Embryonic facial prominence (tissue), 1 donor: ENCODE measurements around the gene SBF2.
A peak's percentile ranks its signal among the peaks of the same experiment; 100 is the strongest.

Source experiments
- DNase-seq: peaks from one replicate; pipeline ENCODE4 v3.0.0-alpha.2; 2016; ENCODE audit errors: extremely low spot score

SBF2 gene

GRCh38 chr11:10293423-10294289, at the start of gene SBF2:
Gene SBF2, minus strand, starts transcription at chr11:10294219. Its CDS starts 150 bp downstream, at chr11:10294069.
- no peak for DNase-seq

- DNase-seq, result no peak
Measured at GRCh38 chr11:10338287-10338686, 44.3 kb upstream of the SBF2 start.

DNA sequence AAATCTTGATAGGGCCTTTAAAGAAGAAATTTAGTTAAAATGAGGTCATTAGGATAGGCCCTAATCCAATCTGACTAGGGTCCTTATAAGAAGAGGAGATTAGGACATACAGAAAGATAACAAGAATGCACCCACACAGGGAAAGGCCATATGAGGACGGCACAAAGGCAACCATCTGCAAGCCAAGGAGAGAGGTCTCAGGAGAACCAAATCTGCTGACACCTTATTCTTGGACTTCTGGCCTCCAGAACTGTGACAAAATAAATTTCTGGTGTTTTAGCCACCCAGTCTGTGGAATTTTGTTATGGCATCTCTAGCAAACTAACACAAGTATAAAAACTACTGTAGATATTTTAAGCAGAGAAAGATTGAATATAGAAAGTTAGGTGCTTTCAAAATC, 39.5 kb upstream of the SBF2 start:
- no peak for DNase-seq

- no peak for DNase-seq
Measured at GRCh38 chr11:10331548-10332289, 37.7 kb upstream of the SBF2 start.

- DNase-seq, result no peak
Measured at GRCh38 chr11:10329935-10330334, 35.9 kb upstream of the SBF2 start.

- DNase-seq, result no peak
Measured at GRCh38 chr11:10329356-10329755, 35.3 kb upstream of the SBF2 start.

DNA sequence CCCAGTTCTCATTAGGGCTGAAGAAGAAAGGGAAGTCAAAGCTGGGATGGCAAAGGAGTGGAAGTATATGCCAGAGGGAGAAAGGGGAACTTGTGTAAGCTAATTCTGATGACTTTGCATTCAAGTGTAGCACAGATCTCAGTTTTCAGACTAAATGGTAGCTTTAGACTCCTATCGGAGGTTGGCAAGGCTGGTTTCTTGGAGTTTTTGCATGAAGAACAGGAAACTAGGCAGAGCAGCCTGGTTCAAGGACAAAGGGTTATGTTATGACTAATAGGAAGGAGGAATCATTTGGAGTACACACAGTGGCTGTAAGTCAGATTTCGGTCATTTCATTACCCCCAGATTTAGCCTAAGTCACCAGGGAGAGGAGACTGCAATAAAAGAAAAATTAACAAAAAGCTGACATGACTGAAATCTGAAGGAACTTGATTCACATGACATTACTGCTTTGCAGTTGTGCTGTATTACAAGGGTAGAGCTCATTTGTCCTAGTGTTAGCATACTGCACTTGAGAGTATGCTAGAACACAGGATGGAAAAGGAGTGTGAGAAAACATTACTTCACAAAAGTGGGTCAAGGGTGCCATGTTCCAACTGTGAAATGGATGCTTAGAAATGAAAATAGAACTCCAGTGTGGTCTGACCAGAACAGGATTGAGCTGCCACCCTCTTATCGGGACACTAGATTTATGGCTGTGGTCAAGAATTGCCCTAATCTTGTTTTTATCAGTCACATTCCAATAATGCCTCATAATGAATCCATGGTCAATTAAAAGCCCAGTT, 34.5 kb upstream of the SBF2 start:
- no peak for DNase-seq

GRCh38 chr11:10327254-10327653, 33.2 kb upstream of the SBF2 start:
- DNase-seq, result no peak

GRCh38 chr11:10326012-10326964, 32.3 kb upstream of the SBF2 start:
- DNase-seq, result no peak

DNA sequence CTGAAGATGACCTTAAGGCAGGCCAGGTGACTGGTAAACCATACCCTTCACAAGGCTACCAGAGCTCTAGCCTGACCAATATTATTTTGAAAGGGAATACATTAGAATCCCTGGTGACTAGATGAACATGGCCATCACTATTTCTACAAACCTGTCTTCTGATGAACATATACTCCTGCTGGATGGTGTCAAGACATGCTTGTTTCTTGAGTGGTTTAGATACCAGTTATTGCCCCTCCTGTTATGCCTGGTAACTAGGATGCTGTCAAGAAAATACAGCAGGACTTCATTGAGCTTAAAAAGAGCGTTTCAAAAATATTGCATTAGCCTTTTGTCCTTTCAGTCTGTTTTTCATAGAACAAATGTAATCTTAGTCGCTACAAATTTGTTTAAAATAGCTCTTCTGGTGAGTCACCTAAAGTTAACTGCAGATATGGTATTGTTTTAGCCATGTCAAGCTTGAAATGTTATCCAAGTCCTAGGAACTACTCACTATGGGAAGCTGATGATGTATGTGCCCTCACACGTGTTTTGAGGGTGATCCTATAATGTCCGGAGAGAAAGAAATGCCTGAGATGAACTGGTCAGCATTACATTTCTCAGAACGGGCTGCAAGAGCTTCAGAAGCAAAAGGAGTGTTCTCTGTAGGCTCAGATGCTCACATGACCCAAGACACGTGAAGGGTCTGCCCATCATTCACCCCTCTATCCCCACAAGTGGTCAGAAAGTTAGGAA, 31.4 kb upstream of the SBF2 start:
- DNase-seq, result no peak

DNA sequence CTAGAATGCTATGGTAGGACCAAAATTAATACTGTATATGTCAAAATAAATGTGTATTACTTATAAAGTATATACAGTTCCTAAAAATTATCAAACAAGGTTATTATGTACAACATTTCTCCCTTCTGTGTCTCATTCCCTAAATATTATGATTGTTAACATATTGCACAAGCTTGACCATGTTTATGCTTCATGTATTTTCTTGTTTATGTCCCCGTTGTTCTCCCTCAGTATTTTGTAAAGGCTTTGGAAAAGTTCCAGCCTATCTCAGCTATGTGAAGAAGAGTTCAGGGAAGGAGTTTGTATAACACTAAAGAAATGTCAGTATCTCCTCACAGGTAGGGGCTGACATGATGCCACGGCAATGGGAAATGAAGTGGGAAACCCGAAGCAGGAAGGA, 30.5 kb upstream of the SBF2 start:
- no peak for DNase-seq

GRCh38 chr11:10323793-10324170, 29.8 kb upstream of the SBF2 start:
- DNase-seq, result no peak

GRCh38 chr11:10322830-10323792, 29.1 kb upstream of the SBF2 start:
- peak; percentile 52 for DNase-seq

- DNase-seq, result no peak
Measured at GRCh38 chr11:10322401-10322800, 28.4 kb upstream of the SBF2 start.

DNA sequence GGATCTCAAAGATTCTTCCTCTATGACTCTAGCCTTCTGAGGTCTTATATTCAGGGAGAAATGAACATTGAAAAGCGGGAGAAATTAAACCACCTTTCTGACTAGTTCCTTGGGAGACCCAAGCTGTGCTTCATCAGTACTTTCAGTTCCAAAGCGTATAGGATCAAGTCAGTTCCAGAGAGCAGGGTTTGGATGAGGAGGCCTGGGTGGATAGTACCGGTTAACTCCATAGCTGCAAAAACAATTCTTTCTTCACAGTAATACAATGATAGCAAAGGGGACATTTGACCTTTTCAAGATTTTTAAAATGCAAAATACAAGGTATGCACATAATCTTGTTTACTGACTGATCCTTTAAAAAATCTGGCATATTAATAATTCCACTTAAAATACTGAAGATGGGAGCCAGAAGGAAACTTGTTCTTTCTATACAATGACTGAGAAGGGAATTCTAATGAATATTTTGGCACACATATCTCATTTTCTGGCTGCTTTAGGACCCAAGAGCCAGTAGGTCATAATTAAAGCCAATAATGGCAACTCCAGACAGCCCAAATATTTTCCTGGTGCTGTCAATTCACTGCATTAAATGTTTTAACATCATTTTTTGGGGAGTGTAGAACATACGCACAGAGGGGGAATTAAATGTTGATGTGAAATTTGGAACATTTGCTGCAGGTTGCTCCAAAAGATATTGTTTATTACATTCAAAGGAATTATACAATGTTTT, 26.9 kb upstream of the SBF2 start:
- DNase-seq, result no peak

DNA sequence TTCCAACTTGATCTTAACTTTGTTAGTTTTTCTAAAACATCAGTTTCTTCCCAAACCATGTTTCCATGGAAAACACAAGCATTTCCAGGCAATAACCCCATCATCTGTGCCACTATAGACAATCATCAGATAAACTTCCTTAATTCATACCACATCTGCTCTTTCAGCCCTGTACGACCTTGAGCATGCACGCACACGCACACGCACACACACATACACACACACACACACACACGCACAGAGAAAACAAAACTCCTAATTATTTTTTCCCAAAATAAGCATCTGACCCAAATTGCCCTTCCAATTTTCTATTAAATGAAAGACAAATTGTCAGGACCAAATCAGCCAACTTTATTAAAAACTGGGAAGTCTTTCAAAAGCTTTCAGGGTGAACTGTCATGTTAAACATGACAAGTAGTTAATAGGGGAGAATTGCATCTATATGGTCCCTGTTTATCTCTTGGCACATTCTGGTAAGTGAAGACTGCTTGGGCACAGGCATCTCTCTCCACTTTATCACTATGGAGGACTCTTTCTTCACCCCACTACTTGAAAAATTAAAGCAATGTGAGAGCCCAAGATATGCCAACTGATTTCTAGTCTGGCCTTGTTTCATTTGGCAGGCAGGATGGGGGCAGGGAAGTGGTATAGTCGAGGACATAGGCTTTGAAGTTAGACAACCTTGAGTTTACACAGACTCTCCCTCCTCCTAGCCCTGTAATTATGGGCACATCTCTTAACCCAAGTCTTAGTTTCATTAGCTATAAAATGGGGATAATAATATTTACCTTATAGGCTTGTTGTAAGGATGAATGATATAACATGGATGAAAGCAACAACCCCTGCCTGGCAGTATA, 25.9 kb upstream of the SBF2 start:
- no peak for DNase-seq

GRCh38 chr11:10318527-10318802, 24.4 kb upstream of the SBF2 start:
- no peak for DNase-seq
